Measurements from ENCODE around the gene FAM47E. TPM values are rescaled to one million over a fixed set of nuclear protein-coding genes. Genes with fewer than 3 reads are reported as not detected.

FAM47E gene
- total RNA-seq, 1 donor from 2014 or later: 6.4 TPM

DNA sequence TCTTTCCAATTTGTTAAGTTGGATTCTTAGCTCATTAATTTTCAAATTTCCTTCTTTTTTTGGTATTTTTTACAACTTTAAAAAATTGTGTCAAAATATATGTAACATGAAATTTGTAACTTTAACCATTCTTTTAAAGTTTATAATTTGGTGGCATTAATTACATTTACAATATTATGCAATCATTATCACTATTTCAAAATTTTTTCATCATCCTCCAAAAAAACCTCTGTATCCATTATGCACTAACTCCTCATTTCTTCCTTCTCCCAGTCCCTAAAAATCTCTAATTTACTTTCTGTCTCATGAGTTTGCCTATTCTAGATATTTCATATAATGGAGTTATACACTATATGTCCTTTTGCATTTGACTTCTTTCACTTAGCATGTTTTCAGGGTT, 4.7 kb upstream of the FAM47E start:
- TF ChIP-seq, protein P1, sequence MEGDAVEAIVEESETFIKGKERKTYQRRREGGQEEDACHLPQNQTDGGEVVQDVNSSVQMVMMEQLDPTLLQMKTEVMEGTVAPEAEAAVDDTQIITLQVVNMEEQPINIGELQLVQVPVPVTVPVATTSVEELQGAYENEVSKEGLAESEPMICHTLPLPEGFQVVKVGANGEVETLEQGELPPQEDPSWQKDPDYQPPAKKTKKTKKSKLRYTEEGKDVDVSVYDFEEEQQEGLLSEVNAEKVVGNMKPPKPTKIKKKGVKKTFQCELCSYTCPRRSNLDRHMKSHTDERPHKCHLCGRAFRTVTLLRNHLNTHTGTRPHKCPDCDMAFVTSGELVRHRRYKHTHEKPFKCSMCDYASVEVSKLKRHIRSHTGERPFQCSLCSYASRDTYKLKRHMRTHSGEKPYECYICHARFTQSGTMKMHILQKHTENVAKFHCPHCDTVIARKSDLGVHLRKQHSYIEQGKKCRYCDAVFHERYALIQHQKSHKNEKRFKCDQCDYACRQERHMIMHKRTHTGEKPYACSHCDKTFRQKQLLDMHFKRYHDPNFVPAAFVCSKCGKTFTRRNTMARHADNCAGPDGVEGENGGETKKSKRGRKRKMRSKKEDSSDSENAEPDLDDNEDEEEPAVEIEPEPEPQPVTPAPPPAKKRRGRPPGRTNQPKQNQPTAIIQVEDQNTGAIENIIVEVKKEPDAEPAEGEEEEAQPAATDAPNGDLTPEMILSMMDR (IDR thresholded peaks at IDR 0.05): no peak
- no peak for DNase-seq
- intact Hi-C loops (cut with DNase I): no loop called here
- Histone ChIP-seq H3K36me3 (no peaks in the 10 kb centered on the region), H3K9me3 (no peaks in the 10 kb centered on the region), H3K27ac (no peak overlapping the region), H3K27me3 (ENCODE audit: low read depth) (peaks cover 6% of the 10 kb centered on the region), H3K4me3 (no peak overlapping the region), H3K4me1 (peaks cover 11% of the 10 kb centered on the region)
- no peak for ATAC-seq

DNA sequence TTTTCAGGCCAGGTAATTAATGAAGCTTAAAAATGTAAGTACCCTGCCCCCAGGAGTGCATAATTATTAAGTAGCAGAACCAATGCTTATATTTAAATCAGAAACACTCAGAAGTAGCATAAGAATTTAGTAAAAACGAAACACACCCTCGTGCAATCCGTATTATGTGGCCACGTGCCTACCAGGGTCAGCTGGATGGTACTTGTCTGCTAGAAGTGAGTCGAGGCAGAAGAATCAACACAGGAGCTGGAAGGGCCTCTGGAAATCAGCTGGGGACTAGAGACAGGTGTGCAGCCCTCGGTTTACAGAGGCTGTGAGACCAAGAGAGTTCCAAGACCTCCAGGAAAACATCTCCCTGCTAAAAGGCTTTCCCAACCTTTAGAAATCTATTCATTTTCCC, 559 bp upstream of the FAM47E start:
- Histone ChIP-seq H3K4me3 (peak overlapping the region; percentile 61), H3K4me1 (peaks cover 13% of the 10 kb centered on the region), H3K27ac (peak overlapping the region; percentile 70), H3K27me3 (ENCODE audit: low read depth) (peaks cover 6% of the 10 kb centered on the region), H3K9me3 (no peaks in the 10 kb centered on the region), H3K36me3 (no peaks in the 10 kb centered on the region)
- ATAC-seq: peak; percentile 58 to 70
- intact Hi-C loops (cut with DNase I): no loop called here
- TF ChIP-seq, protein P1 (IDR thresholded peaks at IDR 0.05): no peak
- no peak for DNase-seq

DNA sequence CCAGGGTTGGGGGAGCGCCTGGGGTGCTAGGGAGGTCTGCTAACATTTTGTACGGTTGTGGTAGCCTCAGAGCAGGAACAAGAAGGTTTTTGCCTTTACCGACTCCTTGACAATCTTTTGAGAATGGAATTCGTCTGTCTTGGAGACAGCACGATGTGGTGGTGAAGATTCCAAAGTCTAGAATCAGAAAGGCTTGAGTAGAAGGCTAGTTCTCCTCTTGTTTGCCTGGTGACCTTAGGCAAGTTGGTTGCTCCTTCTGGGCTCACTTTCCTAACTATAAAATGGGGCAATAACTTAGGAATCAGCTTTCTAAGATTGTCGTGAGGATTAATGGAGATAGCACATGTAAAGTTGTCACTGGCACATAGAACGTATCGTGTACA, 741 bp downstream of the FAM47E start:
- intact Hi-C loops (cut with DNase I): no loop called here
- Histone ChIP-seq H3K4me1 (peaks cover 13% of the 10 kb centered on the region), H3K36me3 (no peaks in the 10 kb centered on the region), H3K9me3 (no peaks in the 10 kb centered on the region), H3K4me3 (peak overlapping the region; percentile 61), H3K27ac (peak overlapping the region; percentile 70), H3K27me3 (ENCODE audit: low read depth) (peaks cover 6% of the 10 kb centered on the region)
- DNase-seq: no peak
- no peak for ATAC-seq
- TF ChIP-seq, protein P1 (IDR thresholded peaks at IDR 0.05): no peak

DNA sequence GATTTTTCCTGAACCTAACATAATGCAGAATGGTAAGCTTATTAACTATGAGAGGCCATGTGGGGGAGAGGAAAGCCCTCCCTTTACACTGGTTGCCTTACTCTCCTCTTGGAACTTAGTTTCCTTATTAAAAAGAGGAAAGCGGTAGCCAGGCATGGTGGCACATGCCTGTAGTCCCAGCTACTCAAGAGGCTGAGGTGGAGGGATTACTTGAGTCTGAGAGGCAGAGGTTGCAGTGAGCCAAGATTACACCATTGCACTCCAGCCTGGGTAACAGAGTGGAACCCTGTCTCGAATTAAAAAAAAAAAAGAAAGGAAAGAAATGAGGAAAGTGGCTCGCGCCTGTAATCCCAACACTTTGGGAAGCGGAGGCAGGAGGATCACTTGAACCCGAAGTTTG, 2.0 kb downstream of the FAM47E start:
- peaks cover 13% of the 10 kb centered on the region for H3K4me1 ChIP-seq
- H3K4me3 ChIP-seq: no peak overlapping the region
- peaks cover 6% of the 10 kb centered on the region for H3K27me3 ChIP-seq (ENCODE audit: low read depth)
- H3K27ac ChIP-seq: no peak overlapping the region
- intact Hi-C loops (cut with DNase I): no loop called here
- H3K36me3 ChIP-seq: no peaks in the 10 kb centered on the region
- H3K9me3 ChIP-seq: no peaks in the 10 kb centered on the region
- DNase-seq: no peak
- peak; percentile 2 to 31 for ATAC-seq
- TF ChIP-seq, protein P1 (IDR thresholded peaks at IDR 0.05): no peak

DNA sequence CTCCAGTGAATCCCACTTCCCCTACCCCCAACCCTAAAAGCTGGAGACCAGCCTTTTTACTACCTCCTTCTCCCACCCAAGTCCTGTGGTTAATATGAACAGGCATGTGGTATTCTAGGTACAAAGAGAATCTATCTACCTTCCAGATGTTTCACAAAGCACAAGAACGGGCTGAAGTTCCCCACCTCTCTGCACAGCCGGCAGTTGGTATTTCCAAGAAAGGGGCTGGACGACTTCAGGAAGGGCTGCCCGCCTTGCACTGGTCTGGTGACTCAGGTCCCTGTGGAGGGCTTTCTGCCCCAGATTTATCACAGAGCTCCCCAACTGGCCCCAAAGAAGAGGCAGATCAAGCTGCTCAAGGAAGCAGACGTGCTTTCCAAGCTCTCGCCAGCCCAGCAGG, 4.5 kb downstream of the FAM47E start:
- no peak for DNase-seq
- Histone ChIP-seq H3K4me3 (no peak overlapping the region), H3K27ac (no peak overlapping the region), H3K9me3 (no peaks in the 10 kb centered on the region), H3K4me1 (peaks cover 8% of the 10 kb centered on the region), H3K36me3 (no peaks in the 10 kb centered on the region), H3K27me3 (ENCODE audit: low read depth) (peaks cover 1% of the 10 kb centered on the region)
- ATAC-seq: no peak
- intact Hi-C loops (cut with DNase I): no loop called here
- TF ChIP-seq, protein P1 (IDR thresholded peaks at IDR 0.05): no peak

DNA sequence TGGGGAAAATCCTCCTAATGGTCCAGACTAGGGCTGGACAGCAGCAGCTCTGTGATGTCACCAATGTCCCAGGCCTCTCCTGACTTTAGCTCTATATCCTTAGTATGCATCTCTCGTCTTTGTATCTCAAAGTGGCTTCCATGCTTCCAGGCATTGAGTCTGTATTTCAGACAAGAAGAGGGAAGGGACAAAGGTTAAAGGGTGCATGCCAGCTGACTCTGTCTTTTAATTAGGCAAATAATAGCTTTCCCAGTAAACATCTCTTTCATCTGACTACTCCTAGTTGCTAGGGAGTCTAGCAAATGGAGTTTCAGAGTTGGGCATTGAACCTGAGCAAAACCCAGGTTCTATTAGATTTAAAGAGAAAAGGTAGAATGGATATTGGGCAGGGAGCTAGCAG, 5.4 kb downstream of the FAM47E start:
- Histone ChIP-seq H3K27ac (no peak overlapping the region), H3K4me1 (peaks cover under 1% of the 10 kb centered on the region), H3K36me3 (no peaks in the 10 kb centered on the region), H3K9me3 (no peaks in the 10 kb centered on the region), H3K27me3 (ENCODE audit: low read depth) (no peaks in the 10 kb centered on the region), H3K4me3 (no peak overlapping the region)
- intact Hi-C loops (cut with DNase I): no loop called here
- DNase-seq (no peak), ATAC-seq (no peak)
- TF ChIP-seq, protein P1 (IDR thresholded peaks at IDR 0.05): no peak
